Small intestine (tissue), 7 donors: ENCODE results near the gene GCLM. TPM values are rescaled to one million over a fixed set of nuclear protein-coding genes. Genes with fewer than 3 reads are reported as not detected.
A peak's percentile ranks its signal among the peaks of the same experiment; 100 is the strongest.

Experiments
- DNase-seq, 2 donors: peaks; one replicate each; pipeline versions ENCODE4 v3.0.0 to v3.0.0-alpha.2; 2013
- FAIRE-seq: peaks from 2 replicates; lab custom pipeline; 2012; peaks lifted over from hg19 to GRCh38; lab: Jason Lieb, UNC
- H3K27ac ChIP-seq, 3 donors: one replicate each; pipeline ENCODE4 v1.5.1; 2013; ENCODE audit warnings: low read length in 2 of 3, mild to moderate bottlenecking in 2 of 3, control low read depth in 1 of 3, inconsistent platforms in 1 of 3, low read depth in 1 of 3, moderate library complexity in 1 of 3
- H3K27me3 ChIP-seq, 3 donors: one replicate each; pipeline ENCODE4 v1.6.1; 2013; ENCODE audit warnings: low read length in 3 of 3, inconsistent platforms in 1 of 3; ENCODE audit not compliant: control insufficient read depth in 3 of 3, insufficient read depth in 3 of 3
- H3K36me3 ChIP-seq, 3 donors: one replicate each; pipeline ENCODE4 v1.6.1; 2013; ENCODE audit warnings: low read length in 3 of 3, inconsistent platforms in 1 of 3, low read depth in 1 of 3, mild to moderate bottlenecking in 1 of 3, moderate library complexity in 1 of 3; ENCODE audit not compliant: control insufficient read depth in 3 of 3, insufficient read depth in 2 of 3
- H3K4me1 ChIP-seq, 3 donors: one replicate each; pipeline ENCODE4 v1.6.1; 2013; ENCODE audit warnings: low read length in 2 of 3, inconsistent platforms in 1 of 3, low read depth in 1 of 3, mild to moderate bottlenecking in 1 of 3, moderate library complexity in 1 of 3; ENCODE audit not compliant: control insufficient read depth in 3 of 3, insufficient read depth in 2 of 3
- H3K4me3 ChIP-seq, 3 donors: one replicate each; pipeline ENCODE4 v1.5.1; 2013; ENCODE audit warnings: low read length in 3 of 3, control low read depth in 1 of 3, inconsistent platforms in 1 of 3, low read depth in 1 of 3, mild to moderate bottlenecking in 1 of 3, moderate library complexity in 1 of 3
- H3K9me3 ChIP-seq, 2 donors: one replicate each; pipeline ENCODE4 v1.6.1; 2013; ENCODE audit warnings: low read depth in 1 of 2, low read length in 1 of 2; ENCODE audit not compliant: control insufficient read depth in 2 of 2, insufficient read depth in 1 of 2
- WGBS, 3 donors: extraction: QIAGEN DNeasy Blood & Tissue Kit; methylation state at CpG; one replicate each; pipeline ENCODE4 v1.1.7; 2013; 5-methylcytosine and 5-hydroxymethylcytosine counted together
- polyA plus RNA-seq, 4 donors: library from polyadenylated mRNA; stranded (reverse) in 3 of 4; unstranded in 1 of 4; fragments of 200-250 nt in 3 of 4; fragments of 120-200 nt in 1 of 4; gene quantifications; one replicate each; pipeline versions ENCODE4 v1.2.1 to v1.2.3, GENCODE V29; 2013
- donor health status: healthy with polysubstance abuse.
- donor health status: control.
- donor health status: control.
- donor health status: Bipolar disorder and iron deficiency.
- donor health status: healthy.

The GCLM gene
- polyA plus RNA-seq, 4 donors = 8.8 to 62.6 (median 33.1) TPM

- DNase-seq (no peak), FAIRE-seq (no peak)
- WGBS, 3 donors = 90 to 96% (median 95%) methylated on average over 3 of the region's 3 CpGs
- Histone ChIP-seq H3K4me1 (peaks cover 0 to 19% (median 3%) of the 10 kb centered on the region in 3 donors), H3K27me3 (no peaks in the 10 kb centered on the region), H3K27ac (no peak overlapping the region), H3K4me3 (no peak overlapping the region), H3K36me3 (peaks cover 0 to 3% (median 0%) of the 10 kb centered on the region in 3 donors), H3K9me3 (no peaks in the 10 kb centered on the region)
These were observed 67.5 kb downstream of the GCLM start for GRCh38 chr1:93841771-93842170.

GRCh38 chr1:93840956-93841482, 68.2 kb downstream of the GCLM start:
- Histone ChIP-seq H3K27me3 (no peaks in the 10 kb centered on the region), H3K27ac (no peak overlapping the region), H3K9me3 (no peaks in the 10 kb centered on the region), H3K4me1 (peaks cover 0 to 18% (median 3%) of the 10 kb centered on the region in 3 donors), H3K36me3 (peaks cover 0 to 3% (median 0%) of the 10 kb centered on the region in 3 donors), H3K4me3 (no peak overlapping the region)
- WGBS, 3 donors = 89 to 96% (median 93%) methylated on average over 4 of the region's 4 CpGs
- no peak for DNase-seq
- FAIRE-seq = no peak

- peaks cover 0 to 2% of the 10 kb centered on the region in 2 donors for H3K9me3 ChIP-seq
- no peak for DNase-seq
- no peak overlapping the region for H3K27ac ChIP-seq
- H3K4me3 ChIP-seq = no peak overlapping the region
- H3K4me1 ChIP-seq = peaks cover 0 to 8% (median 0%) of the 10 kb centered on the region in 3 donors
- 81 to 89% (median 89%) methylated on average over 2 of the region's 2 CpGs for WGBS, 3 donors
- peaks cover 0 to 3% (median 0%) of the 10 kb centered on the region in 3 donors for H3K36me3 ChIP-seq
- FAIRE-seq = no peak
- H3K27me3 ChIP-seq = no peaks in the 10 kb centered on the region
These were observed 69.5 kb downstream of the GCLM start for GRCh38 chr1:93839753-93840152.

- WGBS, 3 donors = 10 to 26% (median 14%) methylated on average over 1 of the region's 1 CpG
- DNase-seq = peak in 1 of 2 donors; percentile 8
- no peak overlapping the region for H3K4me3 ChIP-seq
These were observed 69.9 kb downstream of the GCLM start for GRCh38 chr1:93839307-93839706.

GRCh38 chr1:93837961-93838360, 71.3 kb downstream of the GCLM start:
- 95 to 100% (median 99%) methylated on average over 3 of the region's 3 CpGs for WGBS, 3 donors
- no peak for DNase-seq
- H3K27ac ChIP-seq = no peak overlapping the region
- no peaks in the 10 kb centered on the region for H3K27me3 ChIP-seq
- FAIRE-seq = no peak
- no peak overlapping the region for H3K4me3 ChIP-seq
- H3K4me1 ChIP-seq = no peaks in the 10 kb centered on the region
- H3K9me3 ChIP-seq = peaks cover 0 to 9% of the 10 kb centered on the region in 2 donors
- peaks cover 0 to 3% (median 0%) of the 10 kb centered on the region in 3 donors for H3K36me3 ChIP-seq

More at GRCh38 chr1:93839307-93839706, 69.9 kb downstream of the GCLM start:
- Histone ChIP-seq H3K36me3 (peaks cover 0 to 3% (median 0%) of the 10 kb centered on the region in 3 donors), H3K4me1 (peaks cover 0 to 3% (median 0%) of the 10 kb centered on the region in 3 donors), H3K27ac (no peak overlapping the region), H3K27me3 (no peaks in the 10 kb centered on the region), H3K9me3 (peaks cover 0 to 3% of the 10 kb centered on the region in 2 donors)
- FAIRE-seq = no peak

Other genes starting within 250 kb of the GCLM start
- 10 to 100 TPM; 15.9 to 26.2 (median 20.1) TPM for gene BCAR3, start 227.6 kb downstream of the GCLM start, polyA plus RNA-seq
- 10 to 100 TPM; 31.0 to 60.8 (median 45.3) TPM for gene DNTTIP2, start 30.2 kb downstream of the GCLM start, polyA plus RNA-seq
- gene ABCA4, start 211.7 kb upstream of the GCLM start, polyA plus RNA-seq = 1 to 10 TPM; 2.4 to 4.3 (median 3.8) TPM